ENCODE measurements around the gene GRM4. TPM values are rescaled to one million over a fixed set of nuclear protein-coding genes. Genes with fewer than 3 reads are reported as not detected.

Gene GRM4
- total and polyA plus RNA-seq, 2 donors from 2014 or later = not detected

DNA sequence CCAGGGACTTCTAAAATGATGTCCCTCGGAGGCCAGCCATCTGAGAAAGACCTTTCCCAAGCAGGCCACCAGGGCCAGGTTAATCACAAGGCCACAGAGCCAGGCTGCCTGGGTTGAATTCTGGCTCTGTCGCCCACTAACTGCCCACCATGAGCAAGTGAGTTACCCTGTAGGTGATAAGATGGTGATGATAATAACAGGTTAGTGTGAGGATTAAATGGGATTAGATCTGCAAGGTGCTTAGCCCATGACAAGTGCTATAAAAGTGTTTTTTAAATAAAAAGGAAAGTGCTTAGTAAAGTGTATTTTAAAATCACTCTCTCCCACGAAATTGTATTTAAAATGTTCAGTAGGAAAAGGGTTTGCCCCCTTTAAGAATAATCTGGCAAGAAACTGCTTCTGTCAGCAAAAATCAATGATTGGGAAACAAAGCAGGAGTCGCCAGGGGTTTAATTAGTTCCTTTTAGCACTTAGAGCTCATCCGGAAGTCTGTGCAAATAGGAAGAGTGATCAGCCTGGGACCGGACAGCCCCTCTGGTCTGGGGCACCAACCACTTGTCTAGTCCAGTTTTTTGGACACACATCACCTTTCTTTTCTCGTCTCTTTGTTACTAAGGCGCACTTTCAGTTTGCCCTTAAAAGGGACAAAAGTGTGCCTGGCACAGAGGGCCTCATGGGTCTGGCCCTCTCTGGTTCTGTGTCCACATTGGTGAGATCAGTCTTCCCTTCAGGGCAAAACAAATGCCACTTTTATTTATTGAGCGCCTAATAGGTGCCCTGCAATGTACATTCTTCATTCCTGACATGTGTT lies 150.4 kb downstream of the GRM4 start:
- no peaks in the 10 kb centered on the region for H3K36me3 ChIP-seq (ENCODE audit: control insufficient read depth in 2 of 3, insufficient read depth in 3 of 3, low read length in 3 of 3)
- H3K9ac ChIP-seq (ENCODE audit: low read length in 3 of 3) = no peak overlapping the region
- H3K27ac ChIP-seq (ENCODE audit: low read depth in 2 of 2, low read length in 2 of 2) = no peak overlapping the region
- no peaks in the 10 kb centered on the region for H3K4me1 ChIP-seq (ENCODE audit: control insufficient read depth in 2 of 3, insufficient read depth in 2 of 3, low read depth in 1 of 3, low read length in 3 of 3)
- FAIRE-seq (no peak), DNase-seq (peak in 2 of 5 donors; percentile 8 to 14)
- H3K9me3 ChIP-seq (ENCODE audit: control insufficient read depth in 2 of 3, insufficient read depth in 1 of 3, low read length in 3 of 3) = peaks cover 0 to 4% (median 0%) of the 10 kb centered on the region in 3 donors
- TF ChIP-seq, protein P1, sequence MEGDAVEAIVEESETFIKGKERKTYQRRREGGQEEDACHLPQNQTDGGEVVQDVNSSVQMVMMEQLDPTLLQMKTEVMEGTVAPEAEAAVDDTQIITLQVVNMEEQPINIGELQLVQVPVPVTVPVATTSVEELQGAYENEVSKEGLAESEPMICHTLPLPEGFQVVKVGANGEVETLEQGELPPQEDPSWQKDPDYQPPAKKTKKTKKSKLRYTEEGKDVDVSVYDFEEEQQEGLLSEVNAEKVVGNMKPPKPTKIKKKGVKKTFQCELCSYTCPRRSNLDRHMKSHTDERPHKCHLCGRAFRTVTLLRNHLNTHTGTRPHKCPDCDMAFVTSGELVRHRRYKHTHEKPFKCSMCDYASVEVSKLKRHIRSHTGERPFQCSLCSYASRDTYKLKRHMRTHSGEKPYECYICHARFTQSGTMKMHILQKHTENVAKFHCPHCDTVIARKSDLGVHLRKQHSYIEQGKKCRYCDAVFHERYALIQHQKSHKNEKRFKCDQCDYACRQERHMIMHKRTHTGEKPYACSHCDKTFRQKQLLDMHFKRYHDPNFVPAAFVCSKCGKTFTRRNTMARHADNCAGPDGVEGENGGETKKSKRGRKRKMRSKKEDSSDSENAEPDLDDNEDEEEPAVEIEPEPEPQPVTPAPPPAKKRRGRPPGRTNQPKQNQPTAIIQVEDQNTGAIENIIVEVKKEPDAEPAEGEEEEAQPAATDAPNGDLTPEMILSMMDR (IDR thresholded peaks at IDR 0.05; ENCODE audit: borderline replicate concordance, extremely low read depth, insufficient read depth) = no peak
- intact Hi-C loops (cut with DNase I) = no loop called here
- H3K4me3 ChIP-seq (ENCODE audit: low read length in 3 of 3) = no peak overlapping the region
- no peaks in the 10 kb centered on the region for H3K27me3 ChIP-seq (ENCODE audit: control insufficient read depth, insufficient read depth, low read length)

DNA sequence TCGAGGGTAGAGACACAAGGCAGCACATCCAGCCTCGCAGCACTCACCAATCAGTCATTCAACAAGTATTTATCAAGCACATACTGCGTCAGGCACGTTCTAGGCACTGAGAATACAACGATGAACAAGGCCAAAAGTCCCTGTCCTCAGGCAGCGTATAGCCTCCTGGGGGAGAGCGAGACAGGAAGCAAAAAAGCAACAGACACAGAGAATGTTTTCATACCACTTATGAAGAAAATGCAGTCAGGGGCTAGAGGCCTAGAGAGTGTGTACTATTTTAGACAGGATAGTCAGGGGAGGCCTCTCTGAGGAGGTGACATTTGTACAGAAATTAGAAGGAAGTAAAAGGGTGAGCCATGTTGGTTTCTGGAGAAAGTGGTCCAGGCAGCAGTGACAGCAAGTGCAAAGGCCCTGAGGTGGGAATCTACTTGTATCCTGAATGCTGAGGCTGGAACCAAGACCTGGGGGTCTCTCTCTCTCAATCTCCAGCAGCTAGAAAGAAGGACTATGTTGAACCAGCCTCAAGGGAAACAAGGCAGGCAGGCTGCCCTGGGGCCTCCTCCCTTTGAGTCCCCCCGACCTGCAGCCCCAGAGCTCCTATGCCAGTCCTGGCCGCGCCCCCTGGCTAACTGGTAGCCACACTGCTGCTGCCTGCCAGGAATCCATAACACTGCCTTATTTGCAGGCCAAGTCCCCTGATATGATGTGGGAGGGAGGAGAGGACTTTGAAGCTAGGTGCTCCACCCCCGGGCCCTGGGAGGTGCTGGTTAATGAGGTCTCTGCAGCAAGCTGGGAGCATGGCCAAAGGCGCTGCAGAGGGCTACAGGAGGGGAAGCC lies 151.2 kb downstream of the GRM4 start:
- Histone ChIP-seq H3K4me3 (ENCODE audit: low read length in 3 of 3) (no peak overlapping the region), H3K36me3 (ENCODE audit: control insufficient read depth in 2 of 3, insufficient read depth in 3 of 3, low read length in 3 of 3) (no peaks in the 10 kb centered on the region), H3K4me1 (ENCODE audit: control insufficient read depth in 2 of 3, insufficient read depth in 2 of 3, low read depth in 1 of 3, low read length in 3 of 3) (no peaks in the 10 kb centered on the region), H3K27ac (ENCODE audit: low read depth in 2 of 2, low read length in 2 of 2) (no peak overlapping the region), H3K9ac (ENCODE audit: low read length in 3 of 3) (no peak overlapping the region), H3K27me3 (ENCODE audit: control insufficient read depth, insufficient read depth, low read length) (no peaks in the 10 kb centered on the region), H3K9me3 (ENCODE audit: control insufficient read depth in 2 of 3, insufficient read depth in 1 of 3, low read length in 3 of 3) (peaks cover 0 to 4% (median 0%) of the 10 kb centered on the region in 3 donors)
- FAIRE-seq (no peak), DNase-seq (peak in 2 of 5 donors; percentile 39 to 45)
- TF ChIP-seq, protein P1 (IDR thresholded peaks at IDR 0.05; ENCODE audit: borderline replicate concordance, extremely low read depth, insufficient read depth) = no peak
- intact Hi-C loops (cut with DNase I) = no loop called here

DNA sequence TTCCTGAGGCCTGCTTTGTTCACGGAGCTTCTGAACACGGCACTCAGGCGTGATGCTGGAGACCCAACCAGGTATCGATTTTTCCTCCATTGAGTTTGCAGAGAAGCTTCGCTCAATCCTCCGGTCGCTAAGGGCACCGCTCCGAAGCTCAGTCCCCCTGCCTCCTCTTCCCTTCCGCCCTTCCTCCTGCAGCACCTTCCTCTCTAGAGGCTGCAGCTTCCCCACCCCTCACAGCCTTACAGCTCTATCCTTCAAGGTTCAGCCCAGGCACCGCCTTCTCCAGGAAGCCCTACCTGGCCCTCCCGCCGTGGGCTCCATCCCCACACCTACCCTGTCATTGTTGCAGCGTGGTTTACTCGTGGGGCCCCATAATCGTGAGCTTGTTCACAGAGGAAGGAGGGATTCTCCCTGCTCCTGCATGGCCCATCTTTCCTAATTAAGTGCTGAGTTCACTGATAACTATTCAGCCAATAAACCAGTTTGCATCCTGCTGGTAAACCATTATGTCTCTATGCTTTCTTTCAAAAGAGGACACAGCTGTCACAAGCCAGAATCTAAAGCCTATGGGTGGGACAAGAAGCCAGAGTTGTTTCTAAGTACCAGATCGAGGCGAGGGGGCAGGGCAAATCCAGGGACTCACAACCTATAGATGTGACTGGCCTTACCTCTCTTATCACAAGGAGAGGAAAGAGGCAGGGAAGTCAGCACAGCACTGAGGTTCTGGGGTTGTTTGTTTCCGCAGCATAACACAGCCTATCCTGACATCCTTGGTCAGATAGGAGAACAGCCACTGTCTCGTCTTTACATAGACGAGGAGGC lies 152.0 kb downstream of the GRM4 start:
- H3K4me1 ChIP-seq (ENCODE audit: control insufficient read depth in 2 of 3, insufficient read depth in 2 of 3, low read depth in 1 of 3, low read length in 3 of 3) = no peaks in the 10 kb centered on the region
- H3K9me3 ChIP-seq (ENCODE audit: control insufficient read depth in 2 of 3, insufficient read depth in 1 of 3, low read length in 3 of 3) = peaks cover 0 to 4% (median 0%) of the 10 kb centered on the region in 3 donors
- intact Hi-C loops (cut with DNase I) = no loop called here
- H3K27me3 ChIP-seq (ENCODE audit: control insufficient read depth, insufficient read depth, low read length) = no peaks in the 10 kb centered on the region
- no peaks in the 10 kb centered on the region for H3K36me3 ChIP-seq (ENCODE audit: control insufficient read depth in 2 of 3, insufficient read depth in 3 of 3, low read length in 3 of 3)
- peak in 2 of 5 donors; percentile 20 to 28 for DNase-seq
- TF ChIP-seq, protein P1 (IDR thresholded peaks at IDR 0.05; ENCODE audit: borderline replicate concordance, extremely low read depth, insufficient read depth) = no peak
- H3K4me3 ChIP-seq (ENCODE audit: low read length in 3 of 3) = no peak overlapping the region
- no peak overlapping the region for H3K9ac ChIP-seq (ENCODE audit: low read length in 3 of 3)
- no peak overlapping the region for H3K27ac ChIP-seq (ENCODE audit: low read depth in 2 of 2, low read length in 2 of 2)
- FAIRE-seq = no peak
